Measurements from ENCODE around the gene HBA1.
"Not testable (repeated sequence)": the region's sequence is repeated elsewhere in the genome, so short reads cannot be mapped to it uniquely, and the experiment has no call there.

The HBA1 gene

GRCh38 chr16:159136-159849 lies 17.2 kb upstream of the HBA1 start:
- in situ Hi-C loops (cut with HindIII; ENCODE audit: low pct_ligation_motif_present, low sequenced_read_pairs) = no loop called here
- no peak overlapping the region for H3K27ac ChIP-seq
- no peaks in the 10 kb centered on the region for H3K36me3 ChIP-seq (replicated peaks)
- DNase-seq = no peak
- no peak for TF ChIP-seq CTCF (IDR thresholded peaks at IDR 0.05; ENCODE audit: low read depth, low read length, missing control alignments)
- H3K27me3 ChIP-seq (replicated peaks) = no peaks in the 10 kb centered on the region
- H3K4me3 ChIP-seq (ENCODE audit: low read depth, low read length) = no peak overlapping the region

- H3K4me3 ChIP-seq (ENCODE audit: low read depth, low read length); H3K36me3 ChIP-seq (replicated peaks); in situ Hi-C loops (cut with HindIII; ENCODE audit: low pct_ligation_motif_present, low sequenced_read_pairs); DNase-seq; H3K27me3 ChIP-seq (replicated peaks); H3K27ac ChIP-seq: not testable (repeated sequence)
Observed at GRCh38 chr16:160242-160641, 16.2 kb upstream of the HBA1 start.

GRCh38 chr16:160691-161190 lies 15.7 kb upstream of the HBA1 start:
- Histone ChIP-seq H3K27me3 (replicated peaks) (peaks cover 8% of the 10 kb centered on the region), H3K4me3 (ENCODE audit: low read depth, low read length) (no peak overlapping the region), H3K36me3 (replicated peaks) (no peaks in the 10 kb centered on the region), H3K27ac (no peak overlapping the region)
- in situ Hi-C loops (cut with HindIII; ENCODE audit: low pct_ligation_motif_present, low sequenced_read_pairs) = no loop called here
- no peak for TF ChIP-seq CTCF (IDR thresholded peaks at IDR 0.05; ENCODE audit: low read depth, low read length, missing control alignments)
- no peak for DNase-seq

GRCh38 chr16:162271-162991 lies 14.0 kb upstream of the HBA1 start:
- in situ Hi-C loops (cut with HindIII; ENCODE audit: low pct_ligation_motif_present, low sequenced_read_pairs) = no loop called here

GRCh38 chr16:163139-163538 lies 13.3 kb upstream of the HBA1 start:
- DNase-seq; H3K36me3 ChIP-seq (replicated peaks); H3K4me3 ChIP-seq (ENCODE audit: low read depth, low read length); in situ Hi-C loops (cut with HindIII; ENCODE audit: low pct_ligation_motif_present, low sequenced_read_pairs); H3K27ac ChIP-seq: not testable (repeated sequence)
- H3K27me3 ChIP-seq (replicated peaks) = peaks cover 31% of the 10 kb centered on the region

More at GRCh38 chr16:162271-162991, 14.0 kb upstream of the HBA1 start:
- no peak overlapping the region for H3K27ac ChIP-seq
- DNase-seq = no peak
- peaks cover 25% of the 10 kb centered on the region for H3K27me3 ChIP-seq (replicated peaks)
- H3K36me3 ChIP-seq (replicated peaks) = no peaks in the 10 kb centered on the region
- TF ChIP-seq CTCF (IDR thresholded peaks at IDR 0.05; ENCODE audit: low read depth, low read length, missing control alignments) = no peak
- H3K4me3 ChIP-seq (ENCODE audit: low read depth, low read length) = no peak overlapping the region

GRCh38 chr16:163696-164095 lies 12.8 kb upstream of the HBA1 start:
- H3K36me3 ChIP-seq (replicated peaks); DNase-seq; H3K4me3 ChIP-seq (ENCODE audit: low read depth, low read length); in situ Hi-C loops (cut with HindIII; ENCODE audit: low pct_ligation_motif_present, low sequenced_read_pairs); H3K27ac ChIP-seq: not testable (repeated sequence)
- peaks cover 32% of the 10 kb centered on the region for H3K27me3 ChIP-seq (replicated peaks)

GRCh38 chr16:164134-164823 lies 12.2 kb upstream of the HBA1 start:
- H3K4me3 ChIP-seq (ENCODE audit: low read depth, low read length); H3K27ac ChIP-seq; DNase-seq; in situ Hi-C loops (cut with HindIII; ENCODE audit: low pct_ligation_motif_present, low sequenced_read_pairs); H3K36me3 ChIP-seq (replicated peaks): not testable (repeated sequence)
- peaks cover 32% of the 10 kb centered on the region for H3K27me3 ChIP-seq (replicated peaks)
